AG04449 (cell line): ENCODE data around the gene C18orf32.

Experiments
- CTCF ChIA-PET: fragments of 350-600 bp; formaldehyde crosslinking; extraction: SDS; loops from one replicate; lab custom pipeline; 2021; ENCODE audit warnings: antibody characterized with exemption; lab: Yijun Ruan, JAX
- POLR2A ChIA-PET: fragments of 400-600, 350-600 bp; formaldehyde crosslinking; extraction: SDS; loops from one replicate; lab custom pipeline; 2020; ENCODE audit warnings: antibody characterized with exemption, inconsistent platforms; lab: Yijun Ruan, JAX
- DNase-seq: peaks from one replicate; pipeline ENCODE4 v3.0.0-alpha.2; 2010; ENCODE audit warnings: low read depth, low spot score
- H3K4me3 ChIP-seq: 2 replicates; pipeline ENCODE4 v1.5.1; 2011; ENCODE audit warnings: low read depth, mild to moderate bottlenecking, control low read depth, low read length
- TF ChIP-seq, protein P1 (sequence below): IDR thresholded peaks from one replicate; pipeline ENCODE4 v1.5.1; 2011; ENCODE audit warnings: mild to moderate bottlenecking, moderate library complexity, low read length, control low read depth, inconsistent platforms; ENCODE audit not compliant: insufficient read depth; ENCODE audit errors: missing control alignments

C18orf32 gene

DNA sequence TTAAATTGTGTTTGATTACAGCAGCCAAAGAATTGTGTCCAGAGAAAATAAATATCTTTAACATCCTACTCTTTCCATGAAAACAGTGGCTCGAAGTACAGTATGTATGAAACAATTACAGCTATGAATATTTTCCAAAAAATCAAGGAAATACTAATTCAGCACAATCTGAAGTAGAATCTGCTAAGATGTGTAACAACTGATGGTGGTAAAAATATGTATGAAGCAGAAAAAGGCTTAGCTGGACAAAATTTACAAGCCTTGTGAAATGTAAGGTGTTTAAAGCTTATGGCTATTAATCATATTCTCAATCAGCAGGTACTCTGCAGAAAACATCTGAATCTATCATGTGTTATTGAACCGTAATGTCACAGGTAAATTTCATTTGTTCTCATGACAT, 43.2 kb downstream of the C18orf32 start:
- CTCF ChIA-PET, result interaction anchor here (1.0 to 1.2 kb wide), 2 partner anchors 28 to 43 kb away, joined by 3 to 4 read pairs; partner anchors contain the start of gene C18orf32
- TF ChIP-seq, protein P1, sequence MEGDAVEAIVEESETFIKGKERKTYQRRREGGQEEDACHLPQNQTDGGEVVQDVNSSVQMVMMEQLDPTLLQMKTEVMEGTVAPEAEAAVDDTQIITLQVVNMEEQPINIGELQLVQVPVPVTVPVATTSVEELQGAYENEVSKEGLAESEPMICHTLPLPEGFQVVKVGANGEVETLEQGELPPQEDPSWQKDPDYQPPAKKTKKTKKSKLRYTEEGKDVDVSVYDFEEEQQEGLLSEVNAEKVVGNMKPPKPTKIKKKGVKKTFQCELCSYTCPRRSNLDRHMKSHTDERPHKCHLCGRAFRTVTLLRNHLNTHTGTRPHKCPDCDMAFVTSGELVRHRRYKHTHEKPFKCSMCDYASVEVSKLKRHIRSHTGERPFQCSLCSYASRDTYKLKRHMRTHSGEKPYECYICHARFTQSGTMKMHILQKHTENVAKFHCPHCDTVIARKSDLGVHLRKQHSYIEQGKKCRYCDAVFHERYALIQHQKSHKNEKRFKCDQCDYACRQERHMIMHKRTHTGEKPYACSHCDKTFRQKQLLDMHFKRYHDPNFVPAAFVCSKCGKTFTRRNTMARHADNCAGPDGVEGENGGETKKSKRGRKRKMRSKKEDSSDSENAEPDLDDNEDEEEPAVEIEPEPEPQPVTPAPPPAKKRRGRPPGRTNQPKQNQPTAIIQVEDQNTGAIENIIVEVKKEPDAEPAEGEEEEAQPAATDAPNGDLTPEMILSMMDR, result no peak
- no peak for DNase-seq
- POLR2A ChIA-PET, result no interaction called here
- no peak overlapping the region for H3K4me3 ChIP-seq

DNA sequence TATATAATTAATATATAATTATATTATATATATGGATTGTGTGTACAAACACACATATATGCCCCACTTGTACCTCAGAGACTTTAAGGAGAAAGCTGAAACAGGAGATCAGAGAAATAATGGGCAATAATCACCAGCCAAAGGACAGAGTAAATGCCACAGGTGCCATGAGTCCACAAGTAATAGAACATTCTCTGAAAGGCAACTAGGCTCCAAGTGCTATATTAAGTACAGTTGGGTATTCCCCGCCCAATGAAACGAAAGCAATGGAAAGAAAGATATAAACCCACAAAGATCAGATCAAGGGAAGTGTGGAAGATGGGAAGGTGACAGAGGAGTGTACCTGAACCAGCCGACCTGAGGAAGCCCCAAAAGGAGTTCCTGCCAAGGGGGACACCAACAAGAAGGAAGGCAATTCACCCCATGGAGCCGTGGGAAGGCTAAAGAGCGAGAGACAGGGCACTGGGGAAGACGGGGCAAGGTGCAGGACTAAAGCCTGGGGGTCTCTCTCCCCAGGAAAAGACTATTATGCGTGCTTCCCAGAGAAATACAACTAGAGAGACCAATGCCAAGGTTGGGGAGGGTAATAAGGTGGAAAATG, 45.6 kb downstream of the C18orf32 start:
- TF ChIP-seq, protein P1, result no peak
- H3K4me3 ChIP-seq, result no peak overlapping the region
- DNase-seq, result no peak
- POLR2A ChIA-PET, result interaction anchor here (0.6 kb wide), 1 partner anchor 11 kb away, joined by 3 read pairs; no protein-coding TSS in a partner anchor
- CTCF ChIA-PET, result no interaction called here

DNA sequence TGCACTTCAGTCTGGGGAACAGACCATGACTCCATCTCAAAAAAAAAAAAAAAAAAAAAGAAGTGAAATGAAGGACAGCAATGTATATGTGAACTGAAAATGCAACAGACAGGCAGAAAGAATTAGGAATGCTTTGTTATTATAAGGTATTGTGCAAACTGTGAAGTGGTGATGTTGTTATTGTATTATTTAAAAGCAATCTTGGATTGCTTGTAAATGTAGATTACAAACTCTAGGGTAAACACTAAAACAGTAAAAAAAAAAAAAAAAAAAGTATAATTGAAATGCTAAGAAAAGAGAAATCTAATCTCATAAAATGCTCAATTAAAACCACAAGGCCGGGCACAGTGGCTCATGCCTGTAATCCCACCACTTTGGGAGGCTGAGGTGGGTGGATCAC, 51.9 kb downstream of the C18orf32 start:
- ChIA-PET POLR2A (no interaction called here), CTCF (interaction anchor here (0.8 to 4.9 kb wide), 2 partner anchors 11 to 156 kb away, joined by 3 to 21 read pairs; no protein-coding TSS in a partner anchor)
- TF ChIP-seq, protein P1, result no peak
- no peak overlapping the region for H3K4me3 ChIP-seq
- DNase-seq, result no peak

DNA sequence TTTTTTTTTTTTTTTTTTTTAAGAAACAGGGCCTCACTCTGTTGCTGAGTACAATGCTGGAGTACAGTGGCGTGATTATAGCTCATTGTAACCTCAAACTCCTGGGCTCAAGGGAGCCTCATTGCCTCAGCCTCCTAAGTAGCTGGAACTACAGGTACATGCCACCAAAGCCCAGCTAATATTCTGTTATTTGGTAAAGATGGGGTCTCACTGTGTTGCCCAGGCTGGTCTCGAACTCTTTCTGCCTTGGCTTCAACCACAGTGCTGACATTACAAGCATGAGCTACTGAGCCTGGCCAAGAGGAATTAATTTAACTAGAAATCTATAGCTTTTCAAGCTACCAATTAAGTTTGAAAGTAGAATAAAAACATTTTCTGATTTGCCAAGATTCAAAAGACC, 54.4 kb downstream of the C18orf32 start:
- DNase-seq, result no peak
- ChIA-PET POLR2A (interaction anchor here (0.6 kb wide), 1 partner anchor 291 kb away, joined by 3 read pairs; no protein-coding TSS in a partner anchor), CTCF (interaction anchor here (0.6 to 4.9 kb wide), 6 partner anchors 14 to 987 kb away, joined by 3 to 21 read pairs (median 3); no protein-coding TSS in a partner anchor)
- TF ChIP-seq, protein P1, result no peak
- no peak overlapping the region for H3K4me3 ChIP-seq

DNA sequence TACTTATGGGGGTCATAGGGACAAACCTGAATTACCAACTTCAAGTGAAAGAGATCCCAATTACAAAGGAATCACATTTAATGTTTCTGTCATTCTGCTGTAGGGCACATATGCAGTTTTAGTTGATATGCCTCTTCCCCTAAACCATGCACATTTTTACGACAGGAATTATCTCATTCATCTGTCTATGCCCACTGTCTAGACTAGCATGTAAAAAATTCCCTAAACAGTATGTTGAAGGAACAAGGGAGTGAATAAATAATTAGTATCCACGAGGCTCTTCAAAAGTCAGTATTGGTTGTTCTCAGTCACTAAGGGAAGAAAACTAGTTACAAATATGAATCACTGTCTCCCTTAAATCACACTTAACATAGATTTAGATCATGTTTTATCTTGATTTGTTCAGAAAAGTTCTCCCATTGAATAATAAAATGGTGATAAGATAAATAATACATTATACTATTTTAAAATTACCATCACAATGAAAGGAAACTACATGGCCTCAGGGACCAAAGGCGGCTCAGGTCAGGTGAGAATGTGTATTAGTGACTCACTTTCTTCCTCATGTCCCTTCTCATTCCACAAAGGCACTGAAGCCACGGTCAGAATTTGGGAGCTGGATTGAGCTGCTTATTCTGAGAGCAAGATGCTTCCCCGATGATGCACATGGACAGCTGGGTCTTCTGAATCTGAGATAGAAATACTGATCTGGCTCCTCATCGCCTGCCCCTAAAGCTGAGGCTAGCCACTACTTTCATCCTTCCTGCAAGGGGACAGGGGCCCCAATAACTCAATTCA, 55.7 kb downstream of the C18orf32 start:
- CTCF ChIA-PET, result interaction anchor here (0.7 to 4.9 kb wide), 4 partner anchors 15 to 986 kb away, joined by 3 to 21 read pairs (median 3); no protein-coding TSS in a partner anchor
- TF ChIP-seq, protein P1, result no peak
- no peak for DNase-seq
- POLR2A ChIA-PET, result interaction anchor here (0.7 kb wide), 2 partner anchors 10 to 12 kb away, joined by 3 read pairs; no protein-coding TSS in a partner anchor
- no peak overlapping the region for H3K4me3 ChIP-seq
